GM12878 (cell line): ENCODE results near the gene PPT2.

ENCODE experiments used
- CBX3 ChIP-seq: fragments of 200-600 bp; sonication (generic); IDR thresholded peaks from 2 replicates; pipeline ENCODE4 v1.6.1; 2016; ENCODE audit warnings: low read depth, borderline replicate concordance
- CTCF ChIP-seq, 3 experiments: IDR thresholded peaks in 2 of 3; conservative IDR thresholded peaks in 1 of 3; 2 replicates each; pipeline ENCODE4 v1.5.1; 2011; ENCODE audit warnings: low read depth in 3 of 3, low read length in 3 of 3, mild to moderate bottlenecking in 3 of 3, control low read depth in 2 of 3, moderate library complexity in 2 of 3, inconsistent platforms in 1 of 3, mixed read lengths in 1 of 3; ENCODE audit not compliant: control insufficient read depth in 2 of 3, insufficient read depth in 1 of 3; ENCODE audit errors: extremely low read depth in 1 of 3
- JUND ChIP-seq: IDR thresholded peaks from 2 replicates; pipeline ENCODE4 v1.6.1; 2012; ENCODE audit warnings: low read depth, mild to moderate bottlenecking, low read length, improper control_type of control experiment, moderate library complexity
- YY1 ChIP-seq: IDR thresholded peaks from 2 replicates; pipeline ENCODE4 v1.6.1; 2011; ENCODE audit warnings: low read depth, mild to moderate bottlenecking, low read length

- no peak for TF ChIP-seq JUND
- no peak for TF ChIP-seq YY1
- no peak for TF ChIP-seq CBX3
- TF ChIP-seq CTCF (IDR thresholded peaks at IDR 0.05 in 2 of 3, conservative IDR thresholded peaks at IDR 0.05 in 1 of 3; ENCODE audit: control insufficient read depth in 2 of 3, extremely low read depth in 1 of 3, insufficient read depth in 1 of 3, low read depth in 3 of 3, low read length in 3 of 3), result no peak
These were observed 12.6 kb downstream of the PPT2 start for GRCh38 chr6:32166411-32167061.
